Gastrocnemius medialis (tissue), 4 donors: ENCODE results near the gene MAP3K9.

Experiments
- CTCF ChIP-seq, 5 experiments: fragments of 450-650 bp in 3 of 5; fragments of 200-600 bp in 2 of 5; sonication (generic) in 2 of 5; IDR thresholded peaks in 4 of 5; conservative IDR thresholded peaks in 1 of 5; 1 replicate in 4 of 5; 2 replicates in 1 of 5; pipeline ENCODE4 v1.5.1; 2016 to 2019; ENCODE audit warnings: antibody characterized with exemption in 5 of 5, mild to moderate bottlenecking in 3 of 5, moderate library complexity in 3 of 5
- POLR2A ChIP-seq, 2 donors: fragments of 450-650 bp; IDR thresholded peaks; one replicate each; pipeline ENCODE4 v1.6.1; 2017; ENCODE audit warnings: antibody characterized with exemption in 2 of 2, mild to moderate bottlenecking in 2 of 2, moderate library complexity in 2 of 2

- no peak for TF ChIP-seq POLR2A (IDR thresholded peaks at IDR 0.05)
- no peak for TF ChIP-seq CTCF (IDR thresholded peaks at IDR 0.05 in 4 of 5, conservative IDR thresholded peaks at IDR 0.05 in 1 of 5)
Measured at GRCh38 chr14:70789961-70790360, 19.4 kb downstream of the MAP3K9 start.
